Measurements from ENCODE around the gene BMPR1B.
A peak's percentile ranks its signal among the peaks of the same experiment; 100 is the strongest.
"Not testable (repeated sequence)": the region's sequence is repeated elsewhere in the genome, so short reads cannot be mapped to it uniquely, and the experiment has no call there.

Gene BMPR1B

GRCh38 chr4:95091272-95091671 lies 333.5 kb downstream of the BMPR1B start:
- no peak for DNase-seq (ENCODE audit: low spot score)

GRCh38 chr4:95092766-95093165 lies 335.0 kb downstream of the BMPR1B start:
- DNase-seq (ENCODE audit: low spot score): no peak

- DNase-seq (ENCODE audit: low spot score): no peak
Measured at GRCh38 chr4:95093460-95093859, 335.7 kb downstream of the BMPR1B start.

GRCh38 chr4:95093936-95094929 lies 336.5 kb downstream of the BMPR1B start:
- DNase-seq (ENCODE audit: low spot score): no peak

GRCh38 chr4:95095348-95095974 lies 337.7 kb downstream of the BMPR1B start:
- peak; percentile 24 for DNase-seq (ENCODE audit: low spot score)

GRCh38 chr4:95102162-95102790 lies 344.5 kb downstream of the BMPR1B start:
- DNase-seq (ENCODE audit: low spot score): no peak

GRCh38 chr4:95105112-95105511 lies 347.4 kb downstream of the BMPR1B start:
- no peak for DNase-seq (ENCODE audit: low spot score)

GRCh38 chr4:95105983-95106382 lies 348.2 kb downstream of the BMPR1B start:
- no peak for DNase-seq (ENCODE audit: low spot score)

GRCh38 chr4:95106408-95106928 lies 348.7 kb downstream of the BMPR1B start:
- DNase-seq (ENCODE audit: low spot score): peak; percentile 11

- no peak for DNase-seq (ENCODE audit: low spot score)
Measured at GRCh38 chr4:95107004-95107403, 349.2 kb downstream of the BMPR1B start.

GRCh38 chr4:95107635-95108034 lies 349.9 kb downstream of the BMPR1B start:
- peak; percentile 7 for DNase-seq (ENCODE audit: low spot score)

- no peak for DNase-seq (ENCODE audit: low spot score)
Measured at GRCh38 chr4:95108883-95109421, 351.2 kb downstream of the BMPR1B start.

GRCh38 chr4:95114521-95114920 lies 356.8 kb downstream of the BMPR1B start:
- no peak for DNase-seq (ENCODE audit: low spot score)

- DNase-seq (ENCODE audit: low spot score): no peak
Measured at GRCh38 chr4:95118497-95118896, 360.7 kb downstream of the BMPR1B start.

- DNase-seq (ENCODE audit: low spot score): no peak
Measured at GRCh38 chr4:95120456-95120855, 362.7 kb downstream of the BMPR1B start.

- DNase-seq (ENCODE audit: low spot score): no peak
Measured at GRCh38 chr4:95122001-95122400, 364.2 kb downstream of the BMPR1B start.

- DNase-seq (ENCODE audit: low spot score): peak; percentile 58
Measured at GRCh38 chr4:95124906-95125504, 367.2 kb downstream of the BMPR1B start.

- DNase-seq (ENCODE audit: low spot score): no peak
Measured at GRCh38 chr4:95129031-95129430, 371.3 kb downstream of the BMPR1B start.

GRCh38 chr4:95129821-95130311 lies 372.1 kb downstream of the BMPR1B start:
- DNase-seq (ENCODE audit: low spot score): peak; percentile 87

GRCh38 chr4:95134016-95134415 lies 376.3 kb downstream of the BMPR1B start:
- DNase-seq (ENCODE audit: low spot score): not testable (repeated sequence)

- not testable (repeated sequence) for DNase-seq (ENCODE audit: low spot score)
Measured at GRCh38 chr4:95139424-95139823, 381.7 kb downstream of the BMPR1B start.

GRCh38 chr4:95141361-95141760 lies 383.6 kb downstream of the BMPR1B start:
- DNase-seq (ENCODE audit: low spot score): no peak
